NCI-H2029 (cell line): ENCODE measurements around the gene STRN3.
"Not testable (repeated sequence)": the region's sequence is repeated elsewhere in the genome, so short reads cannot be mapped to it uniquely, and the experiment has no call there.

Experiments
- DNase-seq: peaks from one replicate; lab custom pipeline; 2025; lab: John Stamatoyannopoulos, UW

Gene STRN3, protein sequence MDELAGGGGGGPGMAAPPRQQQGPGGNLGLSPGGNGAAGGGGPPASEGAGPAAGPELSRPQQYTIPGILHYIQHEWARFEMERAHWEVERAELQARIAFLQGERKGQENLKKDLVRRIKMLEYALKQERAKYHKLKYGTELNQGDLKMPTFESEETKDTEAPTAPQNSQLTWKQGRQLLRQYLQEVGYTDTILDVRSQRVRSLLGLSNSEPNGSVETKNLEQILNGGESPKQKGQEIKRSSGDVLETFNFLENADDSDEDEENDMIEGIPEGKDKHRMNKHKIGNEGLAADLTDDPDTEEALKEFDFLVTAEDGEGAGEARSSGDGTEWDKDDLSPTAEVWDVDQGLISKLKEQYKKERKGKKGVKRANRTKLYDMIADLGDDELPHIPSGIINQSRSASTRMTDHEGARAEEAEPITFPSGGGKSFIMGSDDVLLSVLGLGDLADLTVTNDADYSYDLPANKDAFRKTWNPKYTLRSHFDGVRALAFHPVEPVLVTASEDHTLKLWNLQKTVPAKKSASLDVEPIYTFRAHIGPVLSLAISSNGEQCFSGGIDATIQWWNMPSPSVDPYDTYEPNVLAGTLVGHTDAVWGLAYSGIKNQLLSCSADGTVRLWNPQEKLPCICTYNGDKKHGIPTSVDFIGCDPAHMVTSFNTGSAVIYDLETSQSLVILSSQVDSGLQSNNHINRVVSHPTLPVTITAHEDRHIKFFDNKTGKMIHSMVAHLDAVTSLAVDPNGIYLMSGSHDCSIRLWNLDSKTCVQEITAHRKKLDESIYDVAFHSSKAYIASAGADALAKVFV

DNA sequence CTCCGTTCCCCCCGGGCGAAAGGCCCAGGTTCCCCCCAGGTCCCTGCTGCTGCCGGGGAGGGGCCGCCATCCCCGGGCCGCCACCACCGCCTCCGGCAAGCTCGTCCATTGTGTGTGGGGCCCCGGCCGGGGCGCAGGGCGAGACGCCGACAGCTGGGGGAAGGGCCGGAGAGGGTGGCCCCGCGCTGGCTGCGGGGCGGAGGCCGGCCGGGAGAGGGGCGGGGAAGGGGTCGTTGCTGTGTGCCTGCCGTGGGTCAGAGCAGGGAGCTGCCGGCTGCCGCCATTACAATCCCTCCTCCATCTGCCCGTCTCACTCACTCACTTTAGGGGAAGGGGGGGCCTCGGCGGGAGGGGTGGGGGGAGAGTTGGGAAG, at the start of gene STRN3:
STRN3 (minus strand) TSS at position 303 of the 373 bp plus-strand sequence; CDS start at position 109, 194 bp downstream.
- no peak for DNase-seq

DNA sequence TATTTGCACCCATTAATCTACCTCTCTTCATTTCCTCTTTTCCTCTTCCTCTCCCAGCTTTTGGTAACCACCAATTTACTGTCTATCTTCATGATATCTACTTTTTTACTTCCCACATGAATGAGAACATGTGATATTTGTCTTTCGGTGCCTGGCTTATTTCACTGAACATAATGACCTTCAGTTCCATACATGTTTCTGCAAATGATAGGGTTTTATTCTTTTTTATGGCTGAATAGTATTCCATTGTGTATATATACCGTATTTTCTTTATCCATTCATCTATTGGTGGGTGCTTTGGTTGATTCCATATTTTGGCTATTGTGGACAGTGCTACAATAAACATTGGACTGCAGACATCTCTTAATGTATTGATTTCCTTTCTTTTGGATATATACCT, 49.0 kb upstream of the STRN3 start:
- no peak for DNase-seq

DNA sequence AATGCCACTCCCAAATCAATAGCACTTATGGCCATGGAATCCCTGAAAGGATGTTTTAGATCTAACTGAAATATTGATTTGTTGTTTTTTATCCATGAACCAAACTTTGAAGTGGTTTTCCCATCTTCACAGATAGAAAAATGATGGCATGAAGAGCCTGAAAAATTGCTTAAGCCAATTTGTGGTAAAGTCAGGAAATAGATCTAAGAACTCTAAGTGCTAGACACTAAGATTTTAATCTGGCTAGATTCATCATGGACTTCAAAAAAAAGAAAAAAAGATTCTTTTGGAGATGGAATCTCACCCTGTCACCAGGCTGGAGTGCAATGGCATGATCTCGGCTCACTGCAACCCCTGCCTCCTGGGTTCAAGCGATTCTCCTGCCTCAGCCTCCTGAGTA, 45.0 kb upstream of the STRN3 start:
- no peak for DNase-seq

DNA sequence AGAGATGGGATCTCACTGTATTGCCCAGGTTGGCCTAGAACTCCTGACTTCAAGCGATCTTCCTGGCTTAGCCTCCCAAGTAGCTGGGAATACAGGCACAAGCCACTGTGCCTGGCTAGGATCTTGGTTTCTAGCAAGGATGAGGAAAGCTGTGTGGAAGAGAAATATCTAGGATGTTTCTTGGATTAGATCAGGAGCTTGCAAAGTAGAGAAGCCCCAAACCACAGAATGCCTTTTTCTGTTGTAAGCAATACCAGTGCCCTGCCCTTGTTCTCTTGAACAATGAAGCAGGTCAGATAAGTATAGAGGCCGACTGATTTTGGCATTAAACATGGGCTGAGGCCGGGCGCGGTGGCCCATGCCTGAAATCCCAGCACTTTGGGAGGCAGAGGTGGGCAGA, 44.3 kb upstream of the STRN3 start:
- DNase-seq: no peak

DNA sequence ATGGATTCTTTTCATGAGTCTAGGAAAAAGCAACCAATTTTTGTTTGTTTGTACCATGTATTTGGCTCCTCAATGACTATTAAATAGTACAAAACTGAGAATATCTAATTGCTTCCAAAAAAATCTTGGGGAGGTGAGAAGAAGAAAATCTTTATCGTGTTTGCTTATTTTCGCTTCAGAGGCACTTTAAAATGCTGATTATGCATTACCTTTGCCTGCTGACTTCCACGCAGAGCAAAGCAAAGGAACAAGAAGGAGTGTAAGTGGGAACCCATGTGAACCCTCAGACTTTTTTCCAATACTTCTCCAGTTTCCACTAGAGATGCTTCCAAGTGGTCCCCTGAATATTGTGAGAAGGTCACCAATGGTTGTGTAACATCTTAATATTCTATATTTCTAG, 43.2 kb upstream of the STRN3 start:
- no peak for DNase-seq

DNA sequence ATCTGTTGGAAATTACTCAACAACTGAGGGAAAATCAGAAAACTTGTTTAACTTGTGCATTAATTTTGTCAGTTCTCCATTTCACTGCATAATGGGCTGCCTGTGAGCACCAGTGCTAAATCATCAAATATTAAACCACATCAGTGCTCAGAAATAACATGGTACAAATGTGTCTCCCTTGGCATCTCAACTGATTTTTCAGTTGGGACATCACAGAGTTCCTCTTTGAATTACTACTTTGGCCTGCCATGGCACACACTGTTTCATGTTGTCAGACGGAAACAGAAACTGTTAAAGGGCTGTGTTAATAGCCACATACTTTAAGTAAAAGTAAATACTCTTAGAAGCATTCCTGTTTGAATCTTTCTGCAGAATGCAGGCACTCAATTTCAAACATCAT, 42.1 kb upstream of the STRN3 start:
- no peak for DNase-seq

DNA sequence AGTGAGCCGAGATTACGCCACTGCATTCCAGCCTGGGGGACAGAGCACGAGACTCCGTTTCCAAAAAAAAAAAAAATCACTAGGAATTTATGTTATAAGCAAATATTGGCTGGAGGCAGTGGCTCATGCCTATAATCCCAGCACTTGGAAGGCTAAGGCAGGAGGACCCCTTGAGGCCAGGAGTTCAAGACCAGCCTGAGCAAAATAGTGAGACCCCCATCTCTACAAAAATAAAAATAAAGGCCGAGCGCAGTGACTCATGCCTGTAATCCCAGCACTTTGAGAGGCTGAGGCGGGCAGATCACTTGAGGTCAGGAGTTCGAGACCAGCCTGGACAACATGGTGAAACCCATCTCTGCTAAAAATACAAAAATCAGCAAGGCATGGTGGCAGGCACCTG, 36.7 kb upstream of the STRN3 start:
- not testable (repeated sequence) for DNase-seq

DNA sequence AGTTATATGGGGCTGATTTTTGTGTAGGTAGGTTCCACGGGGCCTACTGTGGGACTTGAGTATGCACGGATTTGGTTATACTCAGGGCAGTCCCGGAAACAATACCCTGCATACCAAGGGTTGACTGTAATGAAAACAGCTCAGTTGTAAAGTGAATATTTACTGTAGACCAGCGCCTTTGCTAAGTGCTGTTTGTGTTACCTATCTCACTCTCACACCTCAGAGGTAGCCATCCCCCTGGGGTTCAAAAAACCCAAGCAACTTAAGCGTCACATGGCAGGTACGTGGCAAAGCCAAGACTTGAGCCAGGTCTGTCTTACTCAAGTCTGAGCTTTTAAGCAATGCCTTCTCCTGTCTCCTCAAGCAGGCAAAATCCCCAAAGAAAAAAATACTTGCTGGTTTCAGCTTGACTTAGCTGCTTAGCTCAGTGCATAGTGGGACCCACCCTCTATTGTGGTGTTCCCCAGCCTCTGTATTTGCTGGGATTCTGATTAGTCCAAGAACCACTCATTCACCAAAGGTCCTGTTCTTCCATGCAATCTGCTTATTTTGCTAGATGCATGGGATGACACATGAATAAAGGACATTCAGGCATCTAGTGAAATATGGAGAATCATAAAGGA, 34.2 kb upstream of the STRN3 start:
- DNase-seq: no peak

DNA sequence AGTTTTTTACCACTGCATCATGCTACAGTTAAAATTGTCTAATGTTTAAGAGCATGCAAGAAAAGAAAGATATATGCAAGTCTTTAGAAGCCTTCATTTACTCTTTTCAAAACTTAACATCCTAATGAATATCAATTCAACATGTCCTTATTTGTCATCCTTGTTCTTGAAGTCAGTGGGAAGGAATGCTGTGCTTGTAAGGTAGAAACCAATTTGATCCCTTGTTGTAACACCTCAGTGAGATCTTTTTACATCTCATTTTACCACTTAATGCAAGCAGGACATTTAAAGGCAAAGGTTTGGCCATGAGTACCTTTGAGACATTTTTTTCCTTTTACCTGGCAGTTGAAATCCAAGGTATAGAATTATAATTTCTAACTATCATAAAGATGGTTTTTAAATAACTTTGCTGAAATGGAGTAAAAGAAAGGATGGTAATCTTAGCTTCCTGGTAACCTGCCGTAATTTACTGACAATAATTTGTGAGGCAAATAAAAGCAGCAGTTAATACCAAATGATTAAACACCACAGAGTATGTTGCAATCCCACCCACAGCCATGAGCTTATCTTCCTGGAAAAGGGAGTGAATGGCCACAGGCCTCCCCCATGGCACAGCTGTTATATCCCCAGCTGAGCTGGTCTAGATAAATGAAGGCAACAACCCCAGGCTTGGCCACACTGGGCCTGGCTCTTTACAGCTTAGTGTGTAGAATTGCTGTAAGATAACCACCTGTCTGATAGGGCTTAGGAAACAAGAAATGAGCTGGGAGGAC, 33.2 kb upstream of the STRN3 start:
- DNase-seq: peak; percentile 62

DNA sequence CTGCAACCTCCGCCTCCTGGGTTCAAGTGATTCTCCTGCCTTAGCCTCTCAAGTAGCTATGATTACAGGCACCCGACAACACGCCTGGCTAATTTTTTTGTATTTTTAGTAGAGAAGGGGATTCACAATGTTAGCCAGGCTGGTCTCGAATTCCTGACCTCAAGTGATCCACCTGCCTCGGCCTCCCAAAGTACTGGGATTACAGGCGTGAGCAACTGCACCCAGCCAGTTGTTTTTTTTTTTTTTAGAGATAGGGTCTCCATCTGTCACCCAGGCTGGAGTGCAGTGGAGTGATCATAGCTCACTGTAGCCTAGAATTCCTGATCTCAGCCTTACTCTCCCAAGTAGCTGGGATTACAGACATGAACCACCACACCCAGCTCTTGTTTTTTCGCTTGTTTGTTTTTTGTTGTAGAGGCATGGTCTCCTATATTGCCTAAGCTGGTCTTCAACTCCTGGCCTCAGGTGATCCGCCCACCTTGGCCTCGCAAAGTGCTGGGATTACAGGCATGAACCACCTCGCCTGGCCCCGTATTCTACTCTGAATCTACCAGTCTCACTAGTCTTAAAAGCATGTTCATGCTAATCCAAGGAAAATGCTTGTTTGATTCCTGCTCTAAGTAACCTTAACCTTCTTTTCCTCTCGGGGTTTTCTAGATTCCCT, 31.7 kb upstream of the STRN3 start:
- no peak for DNase-seq

DNA sequence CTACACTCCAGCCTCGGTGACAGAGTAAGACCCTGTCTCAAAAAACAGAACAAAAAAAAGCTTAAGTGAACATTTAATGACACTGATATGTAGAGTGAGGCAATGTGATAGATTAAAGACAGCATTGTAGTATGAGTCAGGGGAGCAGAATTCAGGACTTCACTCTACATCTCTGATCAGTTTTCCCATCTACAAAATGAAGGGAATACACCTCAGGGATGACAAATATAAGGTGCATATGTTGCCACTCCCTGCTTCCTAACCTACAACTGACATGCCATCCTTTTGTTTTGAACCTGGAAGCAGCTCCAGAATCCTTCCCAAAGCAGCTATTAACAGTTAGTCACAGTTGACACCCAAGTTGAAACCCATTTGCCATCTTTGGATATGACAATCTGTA, 30.9 kb upstream of the STRN3 start:
- no peak for DNase-seq

DNA sequence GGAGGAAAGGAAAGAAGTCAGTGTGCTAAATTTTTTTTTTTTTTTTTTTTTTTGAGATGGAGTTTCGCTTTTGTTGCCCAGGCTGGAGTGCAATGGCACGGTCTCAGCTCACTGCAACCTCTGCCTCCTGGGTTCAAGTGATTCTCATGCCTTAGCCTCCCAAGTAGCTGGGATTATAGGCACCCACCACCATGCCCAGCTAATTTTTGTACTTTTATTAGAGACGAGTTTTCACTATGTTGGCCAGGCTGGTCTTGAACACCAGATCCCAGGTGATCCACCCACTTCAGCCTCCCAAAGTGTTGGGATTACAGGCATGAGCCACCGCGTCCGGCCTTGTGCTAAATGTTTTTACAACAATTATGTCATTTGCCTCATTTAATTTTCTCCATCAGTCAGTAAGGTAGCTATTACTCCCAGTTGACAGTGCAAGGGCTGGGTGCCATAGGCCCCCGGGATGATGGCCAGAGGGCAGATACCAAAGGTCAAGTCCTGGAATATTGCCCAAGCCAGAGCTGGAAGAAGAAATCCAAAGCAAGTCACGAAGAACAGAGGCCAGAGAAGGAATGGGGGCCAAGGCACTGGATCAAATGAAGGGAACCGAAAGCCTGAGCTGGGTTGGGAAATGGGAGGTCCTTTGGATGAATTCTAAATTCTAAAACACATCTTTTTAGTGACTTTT, 26.9 kb upstream of the STRN3 start:
- not testable (repeated sequence) for DNase-seq

DNA sequence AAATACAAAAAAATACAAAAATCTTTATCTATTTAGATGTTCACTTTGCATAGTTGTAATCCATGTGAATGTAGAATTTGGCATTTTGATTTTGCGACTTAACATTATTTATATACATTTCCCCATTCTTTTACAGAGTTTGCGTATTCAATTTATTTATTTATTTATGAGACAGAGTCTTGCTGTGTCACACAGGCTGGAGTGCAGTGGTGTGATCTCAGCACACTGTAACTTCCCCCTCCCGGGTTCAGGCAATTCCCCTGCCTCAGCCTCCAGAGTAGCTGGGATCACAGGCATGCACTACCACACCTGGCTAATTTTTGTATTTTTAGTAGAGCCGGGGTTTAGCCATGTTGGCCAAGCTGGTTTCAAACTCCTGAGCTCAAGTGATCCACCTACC, 25.3 kb upstream of the STRN3 start:
- no peak for DNase-seq

DNA sequence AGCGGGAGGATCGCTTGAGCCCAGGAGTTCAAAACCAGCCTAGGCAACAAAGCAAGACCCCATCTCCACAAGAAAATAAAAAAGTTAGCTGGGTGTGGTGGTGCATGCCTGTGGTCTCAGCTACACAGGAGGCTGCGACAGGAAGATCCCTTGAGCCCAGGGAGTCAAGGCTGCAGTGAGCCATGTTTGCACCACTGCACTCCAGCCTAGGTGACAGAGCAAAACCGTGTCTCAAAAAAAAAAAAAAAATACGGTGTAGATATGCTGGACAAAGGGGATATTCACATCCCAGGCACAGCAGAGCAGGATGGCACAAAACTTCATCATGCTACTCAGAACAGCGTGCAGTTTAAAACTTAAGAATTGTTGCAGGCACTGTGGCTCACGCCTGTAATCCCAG, 24.8 kb upstream of the STRN3 start:
- no peak for DNase-seq

DNA sequence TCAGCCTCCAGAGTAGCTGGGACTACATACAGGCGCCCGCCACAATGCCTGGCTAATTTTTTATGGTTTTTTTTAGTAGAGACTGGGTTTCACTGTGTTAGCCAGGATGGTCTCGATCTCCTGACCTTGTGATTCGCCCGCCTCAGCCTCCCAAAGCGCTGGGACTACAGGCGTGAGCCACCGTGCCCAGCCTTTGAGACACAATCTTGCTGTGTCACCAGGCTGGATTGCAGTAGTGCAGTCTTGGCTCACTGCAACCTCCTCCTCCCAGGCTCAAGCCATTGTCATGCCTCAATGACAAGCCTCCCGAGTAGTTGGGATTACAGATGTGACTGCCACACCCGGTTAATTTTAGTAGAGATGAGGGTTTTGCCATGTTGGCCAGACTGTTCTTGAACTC, 21.3 kb upstream of the STRN3 start:
- DNase-seq: no peak

DNA sequence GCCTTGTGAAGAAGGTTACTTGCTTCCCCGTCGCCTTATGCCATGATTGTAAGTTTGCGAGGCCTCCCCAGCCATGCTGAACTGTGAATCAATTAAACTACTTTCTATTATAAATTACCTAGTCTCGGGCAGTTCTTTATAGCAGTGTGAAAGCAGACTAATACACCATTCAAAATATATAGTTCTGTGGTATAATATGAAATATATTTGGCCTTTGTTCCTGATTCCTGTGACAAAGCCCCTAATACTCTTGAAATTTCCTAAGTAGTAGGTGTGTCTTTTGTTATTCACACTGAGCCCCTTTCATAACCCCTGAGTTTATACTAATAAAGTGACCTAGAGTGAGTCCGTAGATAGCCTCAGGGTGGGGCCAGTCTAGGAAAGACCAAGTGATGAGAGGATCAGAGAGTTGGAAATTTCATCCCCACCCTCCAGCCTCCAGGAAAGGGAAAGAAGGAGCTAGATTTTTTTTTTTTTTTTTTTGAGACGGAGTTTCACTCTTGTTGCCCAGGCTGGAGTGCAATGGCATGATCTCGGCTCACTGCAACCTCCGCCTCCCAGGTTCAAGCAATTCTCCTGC, 19.4 kb upstream of the STRN3 start:
- no peak for DNase-seq

DNA sequence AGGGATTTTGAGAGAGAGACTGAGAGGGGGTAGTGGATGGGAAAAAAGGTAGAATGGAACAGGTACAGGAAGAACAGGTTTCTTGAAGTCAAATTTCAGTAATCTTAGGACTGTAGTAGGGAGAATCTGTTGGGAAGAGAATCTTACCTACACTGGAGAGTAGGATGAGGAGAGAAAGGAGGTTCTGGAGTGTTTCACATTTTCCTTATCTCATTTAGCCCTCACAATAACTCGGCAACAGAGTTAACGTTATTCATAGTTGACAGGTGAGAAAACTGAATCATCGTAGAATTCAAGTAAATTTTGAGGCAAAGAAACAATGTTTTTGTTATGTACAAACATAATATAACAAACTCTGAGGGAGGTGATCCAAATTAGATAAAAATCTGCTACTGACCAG, 17.2 kb upstream of the STRN3 start:
- no peak for DNase-seq

DNA sequence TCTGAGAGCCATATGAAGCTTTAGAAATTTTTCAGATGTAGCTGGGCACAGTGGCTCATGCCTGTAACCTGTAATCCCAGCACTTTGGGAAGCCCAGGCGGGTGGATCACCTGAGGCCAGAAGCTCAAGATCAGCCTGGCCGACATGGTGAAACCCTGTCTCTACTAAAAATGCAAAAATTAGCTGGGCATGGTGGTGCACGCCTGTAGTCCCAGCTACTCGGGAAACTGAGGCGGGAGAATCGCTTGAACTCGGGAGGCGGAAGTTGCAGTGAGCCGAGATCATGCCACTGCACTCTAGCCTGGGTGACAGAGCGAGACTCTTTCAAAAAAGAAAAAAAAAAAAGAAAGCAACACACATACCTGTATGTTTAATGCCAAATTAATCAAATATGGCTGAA, 16.7 kb upstream of the STRN3 start:
- not testable (repeated sequence) for DNase-seq

DNA sequence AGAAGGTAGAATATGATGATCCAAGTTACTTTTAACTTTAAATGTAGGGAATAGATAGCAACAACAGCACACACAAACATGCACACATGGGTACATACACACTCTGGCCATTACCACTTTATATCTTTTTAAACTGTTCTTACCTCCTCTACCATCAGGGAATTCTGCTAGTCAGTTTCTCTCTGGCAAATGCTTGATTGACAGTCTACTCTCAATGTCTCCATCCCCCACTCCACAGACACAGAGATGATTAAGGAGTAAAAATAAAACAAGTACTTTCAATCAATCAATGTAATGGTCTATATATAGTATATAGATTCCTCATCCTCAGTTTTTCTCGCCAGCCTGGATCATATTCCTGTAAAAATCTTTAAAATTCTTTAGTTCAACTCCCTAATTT, 16.1 kb upstream of the STRN3 start:
- no peak for DNase-seq

DNA sequence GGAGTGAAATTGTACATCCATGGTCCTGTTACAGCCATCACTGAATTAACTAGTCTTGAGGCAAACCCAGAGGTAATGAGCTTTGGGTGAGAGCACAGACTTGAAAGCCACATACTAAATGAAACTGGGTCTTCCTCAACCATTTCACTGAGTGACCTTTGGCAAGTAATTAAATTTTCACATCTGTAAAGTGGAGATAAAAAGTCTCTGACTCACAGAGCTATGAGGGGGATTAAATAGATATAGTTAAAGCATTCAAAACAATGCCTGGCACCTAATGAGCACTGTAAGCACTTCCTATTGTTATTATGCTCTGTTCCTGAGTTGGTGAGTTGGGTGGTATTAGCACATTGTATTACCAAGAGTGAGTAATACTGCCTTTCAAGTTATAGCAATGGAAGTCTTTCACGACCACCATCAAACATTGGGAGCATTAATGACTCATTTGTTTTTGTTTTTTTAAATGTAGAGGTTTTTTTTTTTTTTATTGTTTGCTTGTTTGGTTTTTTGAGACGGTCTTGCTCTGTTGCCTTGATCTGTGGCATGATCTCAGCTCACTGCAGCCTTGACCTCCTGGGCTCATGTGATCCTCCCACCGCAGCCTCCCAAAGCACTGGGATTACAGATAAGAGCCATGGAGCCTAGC, 12.5 kb upstream of the STRN3 start:
- no peak for DNase-seq
